RWPE1 (cell line): ENCODE measurements around the gene SMYD3.
A peak's percentile ranks its signal among the peaks of the same experiment; 100 is the strongest.

Experiments used
- CTCF ChIA-PET: fragments of 350-600 bp; sonication (Branson Sonifier 250); formaldehyde crosslinking; extraction: SDS; loops from one replicate; lab custom pipeline; 2021; lab: Yijun Ruan, JAX
- POLR2A ChIA-PET: fragments of 400-600 bp; formaldehyde crosslinking; extraction: SDS; loops from one replicate; lab custom pipeline; 2020; ENCODE audit warnings: antibody characterized with exemption; ENCODE audit not compliant: low non-redundant PET; lab: Yijun Ruan, JAX
- DNase-seq: peaks from one replicate; pipeline ENCODE4 v3.0.0; 2012; ENCODE audit warnings: low spot score
- H3K27ac ChIP-seq: fragments of 450-650 bp; 2 replicates; pipeline ENCODE4 v1.5.1; 2017
- TF ChIP-seq, protein P1 (sequence below): fragments of 450-650 bp; conservative IDR thresholded peaks from 2 replicates; pipeline ENCODE4 v1.5.1; 2017; ENCODE audit warnings: low read depth, mild to moderate bottlenecking

SMYD3 gene

DNA sequence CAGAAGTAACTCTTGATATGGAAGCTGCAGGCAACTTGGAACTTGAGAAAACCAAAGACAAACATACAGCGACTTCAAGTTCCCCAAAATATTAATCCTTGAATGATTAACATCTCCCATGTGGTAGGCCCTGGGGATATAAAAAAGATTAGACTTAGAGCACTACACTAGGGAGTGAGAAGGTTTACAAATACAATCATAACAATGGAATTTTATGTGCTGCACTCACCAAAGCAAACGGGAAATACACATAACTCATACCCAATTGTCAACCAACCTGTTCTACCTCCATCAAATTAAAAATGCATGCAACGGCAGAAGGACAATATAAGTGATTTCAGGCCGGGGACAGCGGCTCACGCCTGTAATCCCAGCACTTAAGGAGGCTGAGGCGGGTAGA, 3.7 kb downstream of the SMYD3 start:
- ChIA-PET POLR2A (no interaction called here), CTCF (interaction anchor here (0.6 to 1.0 kb wide), 3 partner anchors 31 to 250 kb away, joined by 3 to 5 read pairs (median 3); no protein-coding TSS in a partner anchor)
- no peak overlapping the region for H3K27ac ChIP-seq
- TF ChIP-seq, protein P1, sequence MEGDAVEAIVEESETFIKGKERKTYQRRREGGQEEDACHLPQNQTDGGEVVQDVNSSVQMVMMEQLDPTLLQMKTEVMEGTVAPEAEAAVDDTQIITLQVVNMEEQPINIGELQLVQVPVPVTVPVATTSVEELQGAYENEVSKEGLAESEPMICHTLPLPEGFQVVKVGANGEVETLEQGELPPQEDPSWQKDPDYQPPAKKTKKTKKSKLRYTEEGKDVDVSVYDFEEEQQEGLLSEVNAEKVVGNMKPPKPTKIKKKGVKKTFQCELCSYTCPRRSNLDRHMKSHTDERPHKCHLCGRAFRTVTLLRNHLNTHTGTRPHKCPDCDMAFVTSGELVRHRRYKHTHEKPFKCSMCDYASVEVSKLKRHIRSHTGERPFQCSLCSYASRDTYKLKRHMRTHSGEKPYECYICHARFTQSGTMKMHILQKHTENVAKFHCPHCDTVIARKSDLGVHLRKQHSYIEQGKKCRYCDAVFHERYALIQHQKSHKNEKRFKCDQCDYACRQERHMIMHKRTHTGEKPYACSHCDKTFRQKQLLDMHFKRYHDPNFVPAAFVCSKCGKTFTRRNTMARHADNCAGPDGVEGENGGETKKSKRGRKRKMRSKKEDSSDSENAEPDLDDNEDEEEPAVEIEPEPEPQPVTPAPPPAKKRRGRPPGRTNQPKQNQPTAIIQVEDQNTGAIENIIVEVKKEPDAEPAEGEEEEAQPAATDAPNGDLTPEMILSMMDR, result no peak
- DNase-seq, result peak; percentile 59

DNA sequence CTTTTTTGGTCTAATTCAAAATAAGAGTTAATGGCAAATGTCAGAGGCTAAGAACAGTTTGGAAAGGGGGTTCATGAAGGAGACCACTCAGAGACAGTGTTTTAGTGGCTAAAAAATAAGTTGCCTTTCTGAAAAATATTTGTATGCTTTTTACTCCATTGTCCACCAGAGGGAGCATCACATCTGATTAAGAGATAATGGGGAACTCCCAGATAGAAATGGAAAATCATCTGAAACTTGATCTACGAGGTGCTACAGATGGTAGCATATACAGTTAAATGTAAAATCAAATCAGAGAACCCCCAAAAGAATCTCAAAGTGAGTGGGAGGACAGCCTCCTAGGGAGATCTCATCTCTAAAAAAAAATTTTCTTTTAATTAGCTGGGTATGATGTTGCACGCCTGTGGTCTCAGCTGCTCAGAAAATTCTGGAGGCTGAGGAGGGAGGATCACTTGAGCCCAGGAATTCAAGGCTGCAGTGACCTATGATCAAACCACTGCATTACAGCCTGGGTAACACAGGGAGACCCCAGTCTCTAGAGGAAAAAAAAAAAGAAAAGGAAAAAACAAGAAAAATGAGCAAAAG, 9.7 kb downstream of the SMYD3 start:
- no peak overlapping the region for H3K27ac ChIP-seq
- DNase-seq, result peak; percentile 59

DNA sequence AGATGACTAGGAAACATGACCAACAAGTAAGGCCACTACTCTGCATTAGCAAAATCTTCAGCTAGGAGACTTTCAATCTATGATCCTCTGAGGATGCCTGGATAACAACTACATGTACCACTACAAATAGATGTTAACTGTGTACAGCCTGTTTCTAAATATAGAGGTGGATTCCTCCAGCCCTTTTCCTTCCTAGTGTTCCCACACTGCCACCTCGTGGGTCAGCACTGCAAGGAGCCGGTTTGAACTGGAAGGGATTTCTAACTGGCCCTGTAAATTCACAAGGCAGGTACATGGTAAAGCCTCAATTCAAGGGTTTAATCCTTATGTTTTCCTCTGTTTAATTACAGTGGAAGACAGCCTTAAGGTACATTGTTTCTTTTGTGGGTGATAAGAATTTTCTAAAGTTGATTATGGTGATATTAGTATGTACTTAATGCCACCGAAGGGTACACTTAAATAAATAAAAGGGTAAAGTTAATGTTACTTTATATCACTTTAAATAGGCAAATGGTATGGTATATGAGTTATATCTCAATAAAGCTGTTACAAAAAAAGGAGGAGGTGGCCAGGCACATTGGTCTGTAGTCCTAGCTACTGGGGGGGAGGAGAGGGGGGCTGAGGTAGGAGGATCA, 14.4 kb downstream of the SMYD3 start:
- peak; percentile 68 for DNase-seq

More for the DNA sequence above, 9.7 kb downstream of the SMYD3 start:
- POLR2A ChIA-PET, result no interaction called here
- CTCF ChIA-PET, result interaction anchor here (0.6 to 1.0 kb wide), 4 partner anchors 9 to 192 kb away, joined by 3 to 5 read pairs (median 4); no protein-coding TSS in a partner anchor
- TF ChIP-seq, protein P1, result peak; percentile 77

DNA sequence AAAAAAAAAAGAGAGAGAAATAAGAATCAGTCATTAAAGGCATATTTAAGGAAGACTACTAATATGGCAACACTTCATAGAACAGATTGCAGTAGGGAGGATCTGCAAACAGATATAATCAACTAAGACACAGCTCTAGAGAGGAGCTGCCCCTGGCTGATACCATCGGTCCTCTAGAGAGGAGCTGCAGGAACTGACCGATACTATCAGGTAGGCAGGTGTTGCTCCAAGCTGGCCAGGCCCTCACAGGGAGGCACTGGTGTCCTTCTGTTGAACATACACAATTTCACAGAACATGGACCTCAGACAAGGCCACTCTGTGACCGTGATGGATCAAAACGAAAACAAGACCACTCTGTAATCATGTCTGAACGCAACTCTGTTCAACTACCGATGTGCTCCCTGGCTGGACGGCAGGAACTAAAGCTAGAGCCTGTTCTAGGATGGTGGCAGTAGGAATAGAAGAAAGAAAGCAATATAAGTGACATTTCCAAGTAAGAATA, 15.5 kb downstream of the SMYD3 start:
- TF ChIP-seq, protein P1, result no peak
- ChIA-PET CTCF (interaction anchor here (0.6 to 2.2 kb wide), 4 partner anchors 27 to 1338 kb away, joined by 3 to 6 read pairs (median 4); no protein-coding TSS in a partner anchor), POLR2A (no interaction called here)
- DNase-seq, result no peak
- H3K27ac ChIP-seq, result no peak overlapping the region

More for the DNA sequence above, 14.4 kb downstream of the SMYD3 start:
- TF ChIP-seq, protein P1, result peak; percentile 86
- ChIA-PET CTCF (interaction anchor here (0.5 to 2.2 kb wide), 7 partner anchors 121 to 1763 kb away, joined by 3 to 6 read pairs (median 4); no protein-coding TSS in a partner anchor), POLR2A (no interaction called here)
- H3K27ac ChIP-seq, result no peak overlapping the region

DNA sequence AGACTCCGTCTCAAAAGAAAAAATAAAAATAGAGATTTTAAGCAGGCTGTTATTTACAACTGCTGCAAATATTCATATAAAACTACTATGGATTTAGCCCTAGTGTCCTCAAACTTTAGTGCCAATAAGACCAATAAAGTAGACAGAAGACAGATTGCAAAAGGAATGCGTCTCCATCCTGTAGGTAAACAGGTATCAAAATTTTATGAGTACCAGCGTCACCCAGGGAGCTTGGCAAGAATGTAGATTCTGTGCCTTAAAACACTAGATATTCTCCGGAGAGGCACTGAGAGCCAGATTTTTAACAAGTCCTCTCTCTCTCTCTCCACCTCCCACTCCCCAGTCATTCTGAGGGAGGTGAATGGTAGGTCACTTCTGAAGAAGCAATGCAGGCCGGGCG, 18.4 kb downstream of the SMYD3 start:
- DNase-seq, result no peak
- H3K27ac ChIP-seq, result no peak overlapping the region
- POLR2A ChIA-PET, result no interaction called here
- CTCF ChIA-PET, result interaction anchor here (0.5 to 0.9 kb wide), 3 partner anchors 9 to 1759 kb away, joined by 3 to 4 read pairs (median 3); no protein-coding TSS in a partner anchor
- TF ChIP-seq, protein P1, result no peak

DNA sequence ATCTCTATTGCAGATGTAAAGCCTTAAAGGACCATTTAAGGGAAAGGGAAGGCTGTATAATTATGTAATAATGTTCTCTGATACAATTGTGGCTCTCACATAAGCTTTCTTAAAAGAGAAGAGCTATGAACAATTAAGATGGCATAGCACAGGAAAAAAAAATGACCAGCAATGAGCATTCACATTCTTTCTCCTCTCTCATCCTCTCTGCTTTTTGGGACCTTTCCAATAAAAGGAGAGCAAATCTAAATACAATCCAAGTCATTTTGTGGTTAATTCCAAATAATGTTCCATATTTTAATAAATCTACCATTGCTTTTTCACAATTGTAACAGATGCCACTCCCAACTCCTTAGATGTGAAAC, 23.5 kb downstream of the SMYD3 start:
- CTCF ChIA-PET, result interaction anchor here (0.6 kb wide), 1 partner anchor 1328 kb away, joined by 3 read pairs; no protein-coding TSS in a partner anchor

More for the DNA sequence above, 23.5 kb downstream of the SMYD3 start:
- no peak for DNase-seq
- H3K27ac ChIP-seq, result no peak overlapping the region
- POLR2A ChIA-PET, result no interaction called here
- TF ChIP-seq, protein P1, result no peak
